Kidney (tissue), 14 donors: Measurements from ENCODE around the gene RNF169. TPM values are rescaled to one million over a fixed set of nuclear protein-coding genes. Genes with fewer than 3 reads are reported as not detected.

ENCODE experiments used
- DNase-seq, 5 donors: peaks; one replicate each; pipeline ENCODE4 v3.0.0-alpha.2; 2013 to 2020
- FAIRE-seq: peaks from 2 replicates; lab custom pipeline; 2012; peaks lifted over from hg19 to GRCh38; lab: Jason Lieb, UNC
- H3K27ac ChIP-seq, 2 donors: one replicate each; pipeline ENCODE4 v1.7.0; 2013; ENCODE audit warnings: low read depth in 2 of 2, low read length in 2 of 2, inconsistent platforms in 1 of 2
- H3K27me3 ChIP-seq: one replicate; pipeline ENCODE4 v1.7.1; 2013; ENCODE audit warnings: low read length, inconsistent platforms; ENCODE audit not compliant: control insufficient read depth, insufficient read depth
- H3K36me3 ChIP-seq, 3 donors: one replicate each; pipeline versions ENCODE4 v1.7.0 to v1.7.1; 2013; ENCODE audit warnings: low read length in 3 of 3, control low read depth in 1 of 3, inconsistent platforms in 1 of 3; ENCODE audit not compliant: insufficient read depth in 3 of 3, control insufficient read depth in 2 of 3
- H3K4me1 ChIP-seq, 3 donors: one replicate each; pipeline versions ENCODE4 v1.7.0 to v1.7.1; 2013; ENCODE audit warnings: low read length in 3 of 3, inconsistent platforms in 1 of 3, low read depth in 1 of 3; ENCODE audit not compliant: control insufficient read depth in 2 of 3, insufficient read depth in 2 of 3
- H3K4me3 ChIP-seq, 3 donors: one replicate each; pipeline versions ENCODE4 v1.7.0 to v1.8.1; 2013; ENCODE audit warnings: low read length in 3 of 3, control low read depth in 1 of 3, inconsistent platforms in 1 of 3
- H3K9ac ChIP-seq, 3 donors: one replicate each; pipeline versions ENCODE4 v1.7.0 to v1.7.1; 2013; ENCODE audit warnings: low read length in 3 of 3, control low read depth in 1 of 3, inconsistent platforms in 1 of 3
- H3K9me3 ChIP-seq, 3 donors: one replicate each; pipeline versions ENCODE4 v1.7.0 to v1.7.1; 2013; ENCODE audit warnings: low read length in 3 of 3, control low read depth in 1 of 3, inconsistent platforms in 1 of 3; ENCODE audit not compliant: control insufficient read depth in 2 of 3, insufficient read depth in 1 of 3
- CTCF ChIP-seq: IDR thresholded peaks from 3 replicates; pipeline ENCODE4 v1.5.1; 2012; ENCODE audit warnings: mild to moderate bottlenecking, moderate library complexity, borderline replicate concordance; ENCODE audit not compliant: insufficient read depth; ENCODE audit errors: extremely low read depth
- intact Hi-C: fragments of 100-400 bp; cut with DNase I; formaldehyde crosslinking; loops from one replicate; pipeline ENCODE4 v1.11.1; 2022
- polyA plus RNA-seq: library from polyadenylated mRNA; stranded (reverse); fragments of 350-450 nt; fragmentation: Illumina TruSeq; extraction: RNeasy Lipid Tissue Mini Kit (QIAGEN cat#74804); gene quantifications from one replicate; pipeline ENCODE4 v1.2.3, GENCODE V29; 2014; ENCODE audit warnings: low read depth, low replicate concordance; ENCODE audit not compliant: insufficient read depth
- total RNA-seq: library from RNA; stranded (reverse); fragmentation: NEBNext Ultra II Directional; extraction: Animal tissue kit (Norgen Biotek cat#: 25700); gene quantifications from one replicate; pipeline ENCODE4 v1.2.1, GENCODE V29; 2021
- donor health status: control.
- donor health status: control.
- donor health status: control.
- donor health status: control.
- donor health status: control.
- donor health status: DM: yes; HTN: yes; CAD: no.
- donor health status: Normal renal cell carcinoma (clear cell type).

The RNF169 gene
- total and polyA plus RNA-seq, 2 donors from 2014 or later, result 3.1 to 19.6 TPM

GRCh38 chr11:74713686-74714085, 35.0 kb upstream of the RNF169 start:
- Histone ChIP-seq H3K9ac (no peak overlapping the region), H3K4me3 (no peak overlapping the region), H3K27ac (no peak overlapping the region), H3K27me3 (no peaks in the 10 kb centered on the region), H3K9me3 (no peaks in the 10 kb centered on the region), H3K36me3 (no peaks in the 10 kb centered on the region), H3K4me1 (no peaks in the 10 kb centered on the region)
- DNase-seq (no peak), FAIRE-seq (no peak)
- intact Hi-C loops, result no loop called here
- no peak for TF ChIP-seq CTCF

- FAIRE-seq (no peak), DNase-seq (no peak)
- TF ChIP-seq CTCF, result no peak
- intact Hi-C loops, result no loop called here
- Histone ChIP-seq H3K36me3 (no peaks in the 10 kb centered on the region), H3K4me3 (no peak overlapping the region), H3K9ac (no peak overlapping the region), H3K9me3 (no peaks in the 10 kb centered on the region), H3K27me3 (no peaks in the 10 kb centered on the region), H3K27ac (no peak overlapping the region), H3K4me1 (no peaks in the 10 kb centered on the region)
Observed at GRCh38 chr11:74714904-74715303, 33.7 kb upstream of the RNF169 start.

GRCh38 chr11:74717221-74717969, 31.3 kb upstream of the RNF169 start:
- Histone ChIP-seq H3K4me1 (no peaks in the 10 kb centered on the region), H3K4me3 (no peak overlapping the region), H3K27ac (peak overlapping the region in 1 of 2 donors; percentile 20), H3K27me3 (no peaks in the 10 kb centered on the region), H3K36me3 (no peaks in the 10 kb centered on the region), H3K9me3 (no peaks in the 10 kb centered on the region), H3K9ac (no peak overlapping the region)
- no peak for TF ChIP-seq CTCF
- no peak for FAIRE-seq
- peak in 1 of 5 donors; percentile 56 for DNase-seq
- intact Hi-C loops, result no loop called here
